H1 (cell line): ENCODE results near the gene STK16. TPM values are rescaled to one million over a fixed set of nuclear protein-coding genes. Genes with fewer than 3 reads are reported as not detected.

Experiments
- CTCF ChIA-PET: fragments of 300-600 bp; sonication (Branson Sonifier 250); formaldehyde crosslinking; loops from one replicate; lab custom pipeline; 2021; ENCODE audit not compliant: partially characterized antibody; lab: Charles Lee
- POLR2A ChIA-PET: fragments of 300-600 bp; sonication (Branson Sonifier 250); formaldehyde crosslinking; loops from one replicate; lab custom pipeline; 2021; ENCODE audit warnings: inconsistent platforms; ENCODE audit not compliant: partially characterized antibody; lab: Charles Lee
- DNase-seq, 2 experiments: peaks; one replicate each; pipeline versions ENCODE4 v3.0.0 to v3.0.0-alpha.2; 2010 to 2022; ENCODE audit warnings: low spot score in 2 of 2, low read depth in 1 of 2, mixed read lengths in 1 of 2
- FAIRE-seq: peaks from 2 replicates; lab custom pipeline; 2011; peaks lifted over from hg19 to GRCh38; lab: Jason Lieb, UNC
- H2AFZ ChIP-seq: 2 replicates; pipeline ENCODE4 v1.8.1; 2012; ENCODE audit warnings: low read length, inconsistent platforms
- H2AK5ac ChIP-seq: 2 replicates; pipeline ENCODE4 v1.6.1; 2013; ENCODE audit warnings: low read depth, low read length
- H2BK120ac ChIP-seq: replicated peaks from 2 replicates; pipeline ENCODE3; 2013; ENCODE audit warnings: low read depth, low read length, inconsistent platforms
- H2BK12ac ChIP-seq: 2 replicates; pipeline ENCODE4 v1.6.1; 2013; ENCODE audit warnings: low read depth, low read length
- H2BK15ac ChIP-seq: 2 replicates; pipeline ENCODE4 v1.6.1; 2013; ENCODE audit warnings: low read length
- H2BK20ac ChIP-seq: 2 replicates; pipeline ENCODE4 v1.6.1; 2013; ENCODE audit warnings: low read length
- H2BK5ac ChIP-seq: 2 replicates; pipeline ENCODE4 v1.6.1; 2013; ENCODE audit warnings: low read depth, low read length
- H3K14ac ChIP-seq: 2 replicates; pipeline ENCODE4 v1.6.1; 2013; ENCODE audit warnings: inconsistent platforms; ENCODE audit not compliant: insufficient read length
- H3K18ac ChIP-seq: 2 replicates; pipeline ENCODE4 v1.6.1; 2013; ENCODE audit warnings: low read length; ENCODE audit errors: extremely low read depth
- H3K23ac ChIP-seq: 2 replicates; pipeline ENCODE4 v1.6.1; 2013; ENCODE audit warnings: inconsistent platforms; ENCODE audit not compliant: insufficient read length
- H3K23me2 ChIP-seq: 2 replicates; pipeline ENCODE4 v1.6.1; 2013; ENCODE audit warnings: low read depth, low read length
- H3K27ac ChIP-seq: 2 replicates; pipeline ENCODE4 v1.6.1; 2011; ENCODE audit warnings: low read depth, low read length, inconsistent platforms
- H3K27me3 ChIP-seq, 4 experiments: replicated peaks in 1 of 4; 1 replicate in 1 of 4; 2 replicates in 3 of 4; pipeline versions ENCODE4 v1.6.1 to v1.8.1; 2011 to 2013; ENCODE audit warnings: low read length in 3 of 4, mild to moderate bottlenecking in 3 of 4, inconsistent platforms in 2 of 4, mixed read lengths in 2 of 4, moderate library complexity in 1 of 4; ENCODE audit not compliant: control insufficient read depth in 3 of 4, insufficient read depth in 3 of 4; ENCODE audit errors: extremely low read depth in 1 of 4
- H3K36me3 ChIP-seq, 4 experiments: 2 replicates each; pipeline versions ENCODE4 v1.6.1 to v1.8.1; 2011 to 2013; ENCODE audit warnings: mild to moderate bottlenecking in 4 of 4, low read length in 3 of 4, moderate library complexity in 2 of 4, control low read depth in 1 of 4, inconsistent platforms in 1 of 4; ENCODE audit not compliant: insufficient read depth in 4 of 4, control insufficient read depth in 2 of 4
- H3K4ac ChIP-seq: replicated peaks from 2 replicates; pipeline ENCODE3; 2013; ENCODE audit warnings: low read length, low read depth, mixed read lengths, inconsistent platforms; ENCODE audit not compliant: insufficient read length
- H3K4me1 ChIP-seq, 4 experiments: replicated peaks in 1 of 4; 1 replicate in 1 of 4; 2 replicates in 3 of 4; pipeline versions ENCODE4 v1.6.1 to v1.8.1; 2011 to 2013; ENCODE audit warnings: low read length in 3 of 4, inconsistent platforms in 2 of 4, mixed read lengths in 1 of 4; ENCODE audit not compliant: insufficient read depth in 4 of 4, control insufficient read depth in 3 of 4
- H3K4me2 ChIP-seq, 2 experiments: 2 replicates each; pipeline versions ENCODE4 v1.6.1 to v1.8.1; 2011 to 2013; ENCODE audit warnings: low read depth in 2 of 2, low read length in 2 of 2, control low read depth in 1 of 2, inconsistent platforms in 1 of 2, mild to moderate bottlenecking in 1 of 2; ENCODE audit not compliant: insufficient read depth in 1 of 2
- H3K4me3 ChIP-seq, 4 experiments: fragments of 200-600, 300-600 bp in 1 of 4; sonication (generic), shearing (Covaris generic), sonication (Bioruptor Twin) in 1 of 4; 2 replicates each; pipeline versions ENCODE4 v1.5.1 to v1.8.1; 2011 to 2016; ENCODE audit warnings: low read length in 4 of 4, low read depth in 3 of 4, control low read depth in 2 of 4, inconsistent platforms in 2 of 4, mild to moderate bottlenecking in 2 of 4, mixed read lengths in 1 of 4, moderate library complexity in 1 of 4; ENCODE audit not compliant: insufficient read depth in 2 of 4; ENCODE audit errors: extremely low read depth in 1 of 4
- H3K56ac ChIP-seq: replicated peaks from 2 replicates; pipeline ENCODE3; 2013; ENCODE audit warnings: low read depth, mild to moderate bottlenecking, mixed read lengths, low read length, inconsistent platforms; ENCODE audit not compliant: insufficient read length
- H3K79me1 ChIP-seq: 2 replicates; pipeline ENCODE4 v1.6.1; 2013; ENCODE audit warnings: low read depth, low read length, control low read depth
- H3K79me2 ChIP-seq, 2 experiments: 2 replicates each; pipeline versions ENCODE4 v1.6.1 to v1.8.1; 2012 to 2013; ENCODE audit warnings: low read length in 2 of 2, mild to moderate bottlenecking in 2 of 2, inconsistent platforms in 1 of 2; ENCODE audit not compliant: insufficient read depth in 2 of 2, control insufficient read depth in 1 of 2
- H3K9ac ChIP-seq, 4 experiments: replicated peaks in 1 of 4; 1 replicate in 1 of 4; 2 replicates in 3 of 4; pipeline versions ENCODE4 v1.6.1 to v1.8.1; 2011 to 2013; ENCODE audit warnings: low read depth in 3 of 4, low read length in 3 of 4, control low read depth in 2 of 4, mild to moderate bottlenecking in 2 of 4, moderate library complexity in 2 of 4, inconsistent platforms in 1 of 4; ENCODE audit errors: extremely low read depth in 1 of 4
- H3K9me3 ChIP-seq, 2 experiments: 2 replicates each; pipeline versions ENCODE4 v1.6.1 to v1.8.1; 2012 to 2013; ENCODE audit warnings: mild to moderate bottlenecking in 2 of 2, moderate library complexity in 2 of 2, control low read depth in 1 of 2, inconsistent platforms in 1 of 2, low read depth in 1 of 2, low read length in 1 of 2, mixed read lengths in 1 of 2; ENCODE audit not compliant: insufficient read depth in 2 of 2
- H4K20me1 ChIP-seq, 2 experiments: replicated peaks in 1 of 2; 2 replicates each; pipeline versions ENCODE3 to v1.8.1; 2011 to 2013; ENCODE audit warnings: inconsistent platforms in 2 of 2, low read length in 2 of 2, mild to moderate bottlenecking in 1 of 2; ENCODE audit not compliant: insufficient read depth in 2 of 2, control insufficient read depth in 1 of 2
- H4K5ac ChIP-seq: 2 replicates; pipeline ENCODE4 v1.6.1; 2013; ENCODE audit warnings: low read length, low read depth, mixed read lengths, inconsistent platforms; ENCODE audit not compliant: insufficient read length
- H4K8ac ChIP-seq: 2 replicates; pipeline ENCODE4 v1.8.0; 2013; ENCODE audit warnings: mild to moderate bottlenecking, moderate library complexity, low read length, inconsistent platforms; ENCODE audit not compliant: insufficient read depth; ENCODE audit errors: extremely low read depth
- H4K91ac ChIP-seq: replicated peaks from 2 replicates; pipeline ENCODE3; 2013; ENCODE audit warnings: low read length, mixed read lengths, inconsistent platforms; ENCODE audit not compliant: insufficient read length
- ASH2L ChIP-seq: fragments of 200-600, 300-600 bp; sonication (generic); IDR thresholded peaks from one replicate; pipeline ENCODE4 v1.7.1; 2017; ENCODE audit warnings: low read length
- GABPA ChIP-seq: IDR thresholded peaks from 2 replicates; pipeline ENCODE4 v1.6.1; 2011; ENCODE audit warnings: mild to moderate bottlenecking, low read length, moderate library complexity, borderline replicate concordance; ENCODE audit not compliant: insufficient read depth
- RBBP5 ChIP-seq: IDR thresholded peaks from 2 replicates; pipeline ENCODE4 v1.7.1; 2012; ENCODE audit warnings: low read depth, mild to moderate bottlenecking, inconsistent platforms, low read length, moderate library complexity, borderline replicate concordance
- RNF2 ChIP-seq: fragments of 200-900, 300-1000 bp; sonication (generic); IDR thresholded peaks from 2 replicates; pipeline ENCODE4 v1.7.1; 2016; ENCODE audit warnings: borderline replicate concordance, low read depth, mild to moderate bottlenecking, antibody characterized with exemption, low read length; ENCODE audit not compliant: poor library complexity, severe bottlenecking; ENCODE audit errors: missing control alignments
- SAP30 ChIP-seq: fragments of 300-600 bp; sonication (generic); IDR thresholded peaks from 2 replicates; pipeline ENCODE4 v1.7.1; 2012; ENCODE audit warnings: low read length, moderate library complexity, mild to moderate bottlenecking, inconsistent platforms; ENCODE audit not compliant: insufficient read depth, insufficient replicate concordance
- SP4 ChIP-seq: IDR thresholded peaks from 2 replicates; pipeline ENCODE4 v1.6.1; 2012; ENCODE audit warnings: low read length, inconsistent platforms
- TAF7 ChIP-seq: optimal IDR thresholded peaks from 2 replicates; pipeline ENCODE3; 2011; ENCODE audit warnings: low read depth, mild to moderate bottlenecking, inconsistent platforms, low read length, moderate library complexity, borderline replicate concordance
- TBP ChIP-seq: IDR thresholded peaks from 2 replicates; pipeline ENCODE4 v1.6.1; 2011; ENCODE audit warnings: low read depth, low read length, improper control_type of control experiment
- TEAD4 ChIP-seq: IDR thresholded peaks from 2 replicates; pipeline ENCODE4 v1.6.1; 2012; ENCODE audit warnings: low read depth, low read length, inconsistent platforms, mixed read lengths
- WGBS, 2 experiments: shearing (Covaris generic) in 1 of 2; methylation state at CpG; one replicate each; pipeline versions ENCODE4 v1.1.6 to v1.1.7; 2013 to 2015; ENCODE audit warnings: low lambda C conversion rate in 2 of 2, mixed read lengths in 2 of 2, inconsistent platforms in 1 of 2, low coverage in 1 of 2, missing lambda C conversion rate in 1 of 2; ENCODE audit not compliant: insufficient replicate concordance in 2 of 2, insufficient coverage in 1 of 2, insufficient read length in 1 of 2; ENCODE audit errors: extremely low coverage in 1 of 2, missing lambda C conversion rate in 1 of 2; 5-methylcytosine and 5-hydroxymethylcytosine counted together
- polyA plus RNA-seq, 7 experiments: library from polyadenylated mRNA; depleted of rRNA in 3 of 7; stranded (reverse) in 5 of 7; unstranded in 2 of 7; fragments of >200 nt in 5 of 7; fragments of 200-250 nt in 2 of 7; gene quantifications; 1 replicate in 5 of 7; 2 replicates in 1 of 7; 4 replicates in 1 of 7; pipeline versions ENCODE4 v1.2.1 to v1.2.3, GENCODE V29; 2011 to 2013; ENCODE audit warnings: missing spikeins in 2 of 7, mixed read lengths in 2 of 7
- total RNA-seq: library from RNA; stranded (reverse); fragmentation: NEBNext Ultra II Directional; extraction: Animal tissue kit (Norgen Biotek cat#: 25700); gene quantifications from 2 replicates; pipeline ENCODE4 v1.2.1, GENCODE V29; 2021

The STK16 gene
- total and polyA plus RNA-seq, 2 of the 8 experiments (the other 6 are each of a cell fraction or from before 2014, with no cell fraction given): 21.3 to 51.4 TPM

DNA sequence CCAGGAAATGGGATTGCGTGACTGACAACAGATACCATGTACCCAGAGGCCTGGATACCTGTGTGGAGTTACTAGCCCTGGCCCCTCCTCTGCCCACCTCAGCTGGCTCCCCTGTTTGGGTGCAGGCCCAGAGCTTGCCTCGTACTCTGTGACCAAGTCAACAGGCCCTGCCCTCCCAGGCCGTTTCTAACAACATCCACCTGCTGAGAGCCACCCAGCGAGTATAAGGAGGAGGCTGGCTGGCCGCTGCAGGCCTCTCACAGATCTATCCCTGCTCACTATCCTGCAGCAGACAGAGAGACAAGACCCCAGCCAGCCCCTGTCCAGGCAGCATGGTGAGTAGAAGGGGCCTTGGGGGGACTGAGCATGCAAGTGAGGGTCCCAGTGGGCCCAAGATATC lies 21.0 kb downstream of the STK16 start:
- Histone ChIP-seq H2BK5ac (no peak overlapping the region), H3K4me1 (no peaks in the 10 kb centered on the region), H3K9ac (no peak overlapping the region), H3K9me3 (no peaks in the 10 kb centered on the region), H3K27me3 (peaks cover 0 to 4% (median 2%) of the 10 kb centered on the region in 4 experiments; a peak in 3 of 7 replicates), H2BK15ac (no peak overlapping the region), H3K4me3 (no peak overlapping the region), H2BK120ac (no peak overlapping the region), H2AK5ac (no peak overlapping the region), H3K56ac (no peak overlapping the region), H3K23me2 (no peaks in the 10 kb centered on the region), H3K14ac (no peak overlapping the region), H3K18ac (no peak overlapping the region), H2AFZ (no peak overlapping the region), H2BK20ac (no peak overlapping the region), H2BK12ac (no peak overlapping the region), H3K23ac (no peak overlapping the region), H3K79me2 (no peaks in the 10 kb centered on the region), H3K4ac (no peak overlapping the region), H4K5ac (no peak overlapping the region), H3K27ac (no peak overlapping the region), H3K79me1 (no peaks in the 10 kb centered on the region), H4K20me1 (no peaks in the 10 kb centered on the region), H4K8ac (no peak overlapping the region), H3K36me3 (no peaks in the 10 kb centered on the region), H3K4me2 (no peak overlapping the region), H4K91ac (no peak overlapping the region)
- TF ChIP-seq ASH2L: no peak
- no peak for TF ChIP-seq RBBP5
- TF ChIP-seq SAP30: no peak
- TF ChIP-seq TBP: no peak
- no peak for TF ChIP-seq SP4
- TF ChIP-seq TAF7: no peak
- TF ChIP-seq TEAD4: no peak
- TF ChIP-seq RNF2: no peak
- TF ChIP-seq GABPA: no peak
- WGBS, 2 experiments: 71% methylated on average over 5 of the region's 5 CpGs; no CpG with 5 or more reads in 1 of the 2 experiments
- ChIA-PET CTCF (interaction anchor here (0.9 to 4.9 kb wide), 5 partner anchors 11 to 107 kb away, joined by 3 to 25 read pairs (median 3); partner anchors contain the start of gene DNAJB2), POLR2A (no interaction called here)
- no peak for DNase-seq
- no peak for FAIRE-seq
